VCaP (cell line): ENCODE results near the gene FASTK.
A peak's percentile ranks its signal among the peaks of the same experiment; 100 is the strongest.

ENCODE experiments used
- H3K27ac ChIP-seq: fragments of 450-650 bp; 2 replicates; pipeline ENCODE4 v1.5.1; 2017
- TF ChIP-seq, protein P1 (sequence below): fragments of 450-650 bp; conservative IDR thresholded peaks from 2 replicates; pipeline ENCODE4 v1.5.1; 2017; ENCODE audit warnings: mild to moderate bottlenecking, moderate library complexity

Gene FASTK

DNA sequence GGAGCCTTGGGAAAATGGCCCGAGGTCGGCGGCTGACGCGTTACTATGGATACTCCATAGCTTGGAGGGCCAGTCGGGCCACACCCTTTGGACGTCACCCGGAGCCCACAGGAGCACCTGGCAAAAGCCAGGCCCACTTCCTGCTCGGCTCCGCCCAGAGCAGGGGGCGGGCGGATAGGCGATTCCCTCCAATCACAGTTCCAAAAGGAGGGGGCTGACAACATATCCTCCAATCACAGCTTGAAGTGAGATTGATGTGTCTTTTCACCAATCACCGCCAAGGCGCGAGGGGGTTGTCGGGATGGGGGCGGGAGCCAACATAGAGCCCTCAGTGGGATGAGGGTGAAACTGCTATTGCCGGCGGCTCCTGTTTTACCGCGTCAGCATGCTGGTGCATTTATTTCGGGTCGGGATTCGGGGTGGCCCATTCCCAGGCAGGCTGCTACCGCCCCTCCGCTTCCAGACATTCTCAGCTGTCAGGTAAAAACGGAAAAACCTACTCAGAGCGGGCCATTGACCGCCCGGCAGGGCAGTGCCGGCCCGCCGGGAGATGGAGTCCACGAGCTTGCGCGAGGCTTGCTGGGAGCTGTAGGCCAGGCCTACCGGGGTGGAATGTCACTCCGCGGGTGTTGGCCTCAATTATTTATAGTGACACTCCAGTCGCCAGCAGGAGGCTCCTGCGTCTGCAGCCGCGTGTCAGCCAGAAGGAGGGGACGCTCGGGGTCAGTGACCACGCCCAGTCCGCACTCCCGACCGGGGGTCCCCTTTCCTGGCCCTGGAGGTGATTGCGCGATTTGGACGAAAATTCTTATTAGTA lies 52.3 kb downstream of the FASTK start, which contains the start of gene ABCB8:
Gene ABCB8 (plus strand): TSS at position 320 of the 817 bp plus-strand sequence. CDS start 66 bp downstream, at position 386.
- TF ChIP-seq, protein P1, sequence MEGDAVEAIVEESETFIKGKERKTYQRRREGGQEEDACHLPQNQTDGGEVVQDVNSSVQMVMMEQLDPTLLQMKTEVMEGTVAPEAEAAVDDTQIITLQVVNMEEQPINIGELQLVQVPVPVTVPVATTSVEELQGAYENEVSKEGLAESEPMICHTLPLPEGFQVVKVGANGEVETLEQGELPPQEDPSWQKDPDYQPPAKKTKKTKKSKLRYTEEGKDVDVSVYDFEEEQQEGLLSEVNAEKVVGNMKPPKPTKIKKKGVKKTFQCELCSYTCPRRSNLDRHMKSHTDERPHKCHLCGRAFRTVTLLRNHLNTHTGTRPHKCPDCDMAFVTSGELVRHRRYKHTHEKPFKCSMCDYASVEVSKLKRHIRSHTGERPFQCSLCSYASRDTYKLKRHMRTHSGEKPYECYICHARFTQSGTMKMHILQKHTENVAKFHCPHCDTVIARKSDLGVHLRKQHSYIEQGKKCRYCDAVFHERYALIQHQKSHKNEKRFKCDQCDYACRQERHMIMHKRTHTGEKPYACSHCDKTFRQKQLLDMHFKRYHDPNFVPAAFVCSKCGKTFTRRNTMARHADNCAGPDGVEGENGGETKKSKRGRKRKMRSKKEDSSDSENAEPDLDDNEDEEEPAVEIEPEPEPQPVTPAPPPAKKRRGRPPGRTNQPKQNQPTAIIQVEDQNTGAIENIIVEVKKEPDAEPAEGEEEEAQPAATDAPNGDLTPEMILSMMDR, result peak; percentile 79
- H3K27ac ChIP-seq, result peak within 1 kb of the TSS; percentile 80

DNA sequence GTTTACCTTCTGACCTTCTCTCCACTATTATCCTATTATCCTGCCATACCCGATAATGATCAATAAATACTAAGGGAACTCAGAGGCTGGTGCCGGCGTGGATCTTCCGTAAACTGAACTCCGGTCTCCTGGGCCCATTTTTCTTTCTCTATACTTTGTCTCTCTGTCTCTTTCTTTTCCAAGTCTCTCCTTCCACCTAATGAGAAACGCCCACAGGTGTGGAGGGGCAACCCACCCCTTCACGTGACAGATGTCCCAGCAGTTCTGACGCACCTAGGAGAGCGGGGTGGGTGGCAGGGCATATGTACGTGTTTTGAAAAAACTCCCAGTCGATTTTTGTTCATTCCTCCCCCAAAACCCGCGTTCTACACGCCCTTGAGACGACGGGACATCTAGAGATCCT lies 52.9 kb downstream of the FASTK start:
- H3K27ac ChIP-seq, result peak overlapping the region; percentile 80

DNA sequence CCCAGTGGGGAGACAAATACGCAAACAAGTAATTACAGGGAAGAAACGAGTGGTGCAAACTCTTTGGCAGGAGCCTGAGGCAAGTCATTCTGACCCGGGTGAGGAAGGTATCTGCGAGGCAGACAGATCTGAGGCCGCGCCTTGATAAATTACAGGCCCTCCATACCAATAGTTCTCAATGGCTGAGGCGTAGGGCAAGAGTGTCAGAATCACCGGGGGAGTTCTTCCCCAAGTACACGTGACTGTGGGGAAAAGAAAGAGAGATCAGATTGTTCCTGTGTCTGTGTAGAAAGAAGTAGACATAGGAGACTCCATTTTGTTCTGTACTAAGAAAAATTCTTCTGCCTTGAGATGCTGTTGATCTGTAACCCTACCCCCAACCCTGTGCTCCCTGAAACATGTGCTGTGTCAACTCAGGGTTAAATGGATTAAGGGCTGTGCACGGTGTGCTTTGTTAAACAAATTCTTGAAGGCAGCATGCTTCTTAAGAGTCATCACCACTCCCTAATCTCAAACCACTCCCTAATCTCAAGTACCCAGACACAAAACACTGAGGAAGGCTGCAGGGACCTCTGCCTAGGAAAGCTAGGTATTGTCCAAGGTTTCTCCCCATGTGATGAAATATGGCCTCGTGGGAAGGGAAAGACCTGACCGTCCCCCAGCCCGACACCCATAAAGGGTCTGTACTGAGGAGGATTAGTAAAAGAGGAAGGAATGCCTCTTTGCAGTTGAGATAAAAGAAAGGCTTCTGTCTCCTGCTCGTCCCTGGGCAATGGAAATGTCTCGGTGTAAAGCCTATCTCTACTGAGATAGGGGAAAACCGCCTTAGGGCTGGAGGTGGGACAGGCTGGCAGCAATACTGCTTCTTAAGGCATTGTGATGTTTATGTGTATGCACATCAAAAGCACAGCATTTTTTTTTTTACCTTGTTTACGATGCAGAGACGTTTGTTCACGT lies 53.6 kb downstream of the FASTK start:
- peak overlapping the region; percentile 80 for H3K27ac ChIP-seq
